KMS-11 (cell line): ENCODE measurements around the gene THUMPD1.

ENCODE experiments used
- H2AFZ ChIP-seq: fragments of 200-600 bp; sonication (generic); 2 replicates; pipeline ENCODE4 v1.6.1; 2016; ENCODE audit warnings: antibody characterized with exemption, mixed run types, low read depth
- H3K27ac ChIP-seq: fragments of 200-600 bp; sonication (generic); 2 replicates; pipeline ENCODE4 v1.6.1; 2016; ENCODE audit warnings: mild to moderate bottlenecking, mixed run types
- H3K27me3 ChIP-seq: fragments of 200-600 bp; sonication (generic); 2 replicates; pipeline ENCODE4 v1.6.1; 2017; ENCODE audit warnings: mild to moderate bottlenecking, low read depth, mixed run types, moderate library complexity; ENCODE audit not compliant: insufficient read depth
- H3K36me3 ChIP-seq: fragments of 200-600 bp; sonication (generic); 2 replicates; pipeline ENCODE4 v1.6.1; 2017; ENCODE audit warnings: mild to moderate bottlenecking, mixed run types; ENCODE audit not compliant: insufficient read depth
- H3K4me1 ChIP-seq: fragments of 200-600 bp; sonication (generic); 2 replicates; pipeline ENCODE4 v1.6.1; 2016; ENCODE audit warnings: mild to moderate bottlenecking, low read depth, mixed run types; ENCODE audit not compliant: poor library complexity, severe bottlenecking
- H3K4me2 ChIP-seq: fragments of 200-600 bp; sonication (generic); 2 replicates; pipeline ENCODE4 v1.7.0; 2016; ENCODE audit warnings: mild to moderate bottlenecking, mixed run types
- H3K4me3 ChIP-seq: fragments of 200-600 bp; sonication (generic); IDR thresholded peaks from 2 replicates; pipeline ENCODE4 v1.6.1; 2017; ENCODE audit warnings: low read depth, low read length, mixed read lengths; ENCODE audit not compliant: insufficient read depth
- H3K79me2 ChIP-seq: fragments of 200-600 bp; sonication (generic); 2 replicates; pipeline ENCODE4 v1.6.1; 2016; ENCODE audit warnings: low read depth, mixed run types; ENCODE audit not compliant: insufficient read depth
- H3K9ac ChIP-seq: fragments of 200-600 bp; sonication (generic); 2 replicates; pipeline ENCODE4 v1.6.1; 2016; ENCODE audit warnings: mild to moderate bottlenecking, mixed run types
- H4K20me1 ChIP-seq: fragments of 200-600 bp; sonication (generic); 2 replicates; pipeline ENCODE4 v1.6.1; 2016; ENCODE audit warnings: mild to moderate bottlenecking, mixed run types; ENCODE audit not compliant: insufficient read depth
- TF ChIP-seq, protein P1 (sequence below): fragments of 200-600 bp; sonication (generic); conservative IDR thresholded peaks from 2 replicates; pipeline ENCODE4 v1.6.1; 2017; ENCODE audit warnings: low read depth, mild to moderate bottlenecking, antibody characterized with exemption, low read length, moderate library complexity, mixed read lengths

The THUMPD1 gene, protein sequence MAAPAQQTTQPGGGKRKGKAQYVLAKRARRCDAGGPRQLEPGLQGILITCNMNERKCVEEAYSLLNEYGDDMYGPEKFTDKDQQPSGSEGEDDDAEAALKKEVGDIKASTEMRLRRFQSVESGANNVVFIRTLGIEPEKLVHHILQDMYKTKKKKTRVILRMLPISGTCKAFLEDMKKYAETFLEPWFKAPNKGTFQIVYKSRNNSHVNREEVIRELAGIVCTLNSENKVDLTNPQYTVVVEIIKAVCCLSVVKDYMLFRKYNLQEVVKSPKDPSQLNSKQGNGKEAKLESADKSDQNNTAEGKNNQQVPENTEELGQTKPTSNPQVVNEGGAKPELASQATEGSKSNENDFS

DNA sequence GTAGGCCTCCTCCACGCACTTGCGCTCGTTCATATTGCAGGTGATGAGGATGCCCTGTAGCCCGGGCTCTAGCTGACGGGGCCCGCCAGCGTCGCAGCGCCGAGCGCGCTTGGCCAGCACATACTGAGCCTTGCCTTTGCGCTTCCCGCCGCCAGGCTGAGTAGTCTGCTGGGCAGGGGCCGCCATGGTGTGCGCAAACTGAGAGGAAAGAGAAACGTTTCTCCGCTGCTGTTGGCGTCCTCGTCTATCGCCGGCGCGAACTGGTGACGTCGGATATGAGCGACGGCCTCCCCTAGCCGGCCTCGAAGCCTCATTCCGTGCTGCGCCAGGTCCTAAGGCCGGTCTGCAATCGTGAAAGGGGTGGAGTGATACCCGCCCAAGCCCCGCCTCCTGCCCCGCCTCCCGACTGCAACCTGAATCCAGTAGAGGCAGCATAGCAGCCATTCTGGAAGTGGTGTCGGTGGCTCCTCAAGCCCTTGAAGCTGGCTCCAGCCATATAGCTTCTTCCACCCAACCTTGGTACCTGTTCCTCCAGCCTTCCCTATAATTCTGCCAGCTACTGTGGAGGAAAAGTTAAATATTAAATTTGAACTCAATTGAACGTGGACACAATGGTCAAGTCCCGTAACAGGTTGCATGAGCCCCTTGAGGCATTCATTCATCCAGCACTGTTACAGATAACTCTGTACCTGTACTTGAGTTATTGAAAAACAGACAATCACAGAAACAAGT is at the start of gene THUMPD1:
TSS of gene THUMPD1 (minus strand) at position 265 of the 732 bp plus-strand sequence. CDS start at position 186, 79 bp downstream.
- peak within 1 kb of the TSS; percentile 89; the same call in 1 of the 2 replicates for H2AFZ ChIP-seq
- H3K27me3 ChIP-seq = no peaks in the 10 kb centered on the region
- peaks cover 25% of the 10 kb centered on the region for H3K4me1 ChIP-seq
- peaks cover 35% of the 10 kb centered on the region for H3K79me2 ChIP-seq
- H4K20me1 ChIP-seq = peaks cover 10% of the 10 kb centered on the region
- peak within 1 kb of the TSS; percentile 85 for H3K4me2 ChIP-seq
- H3K4me3 ChIP-seq = no peak within 1 kb of the TSS
- peak within 1 kb of the TSS; percentile 85 for H3K27ac ChIP-seq
- TF ChIP-seq, protein P1, sequence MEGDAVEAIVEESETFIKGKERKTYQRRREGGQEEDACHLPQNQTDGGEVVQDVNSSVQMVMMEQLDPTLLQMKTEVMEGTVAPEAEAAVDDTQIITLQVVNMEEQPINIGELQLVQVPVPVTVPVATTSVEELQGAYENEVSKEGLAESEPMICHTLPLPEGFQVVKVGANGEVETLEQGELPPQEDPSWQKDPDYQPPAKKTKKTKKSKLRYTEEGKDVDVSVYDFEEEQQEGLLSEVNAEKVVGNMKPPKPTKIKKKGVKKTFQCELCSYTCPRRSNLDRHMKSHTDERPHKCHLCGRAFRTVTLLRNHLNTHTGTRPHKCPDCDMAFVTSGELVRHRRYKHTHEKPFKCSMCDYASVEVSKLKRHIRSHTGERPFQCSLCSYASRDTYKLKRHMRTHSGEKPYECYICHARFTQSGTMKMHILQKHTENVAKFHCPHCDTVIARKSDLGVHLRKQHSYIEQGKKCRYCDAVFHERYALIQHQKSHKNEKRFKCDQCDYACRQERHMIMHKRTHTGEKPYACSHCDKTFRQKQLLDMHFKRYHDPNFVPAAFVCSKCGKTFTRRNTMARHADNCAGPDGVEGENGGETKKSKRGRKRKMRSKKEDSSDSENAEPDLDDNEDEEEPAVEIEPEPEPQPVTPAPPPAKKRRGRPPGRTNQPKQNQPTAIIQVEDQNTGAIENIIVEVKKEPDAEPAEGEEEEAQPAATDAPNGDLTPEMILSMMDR = no peak
- H3K9ac ChIP-seq = peak within 1 kb of the TSS; percentile 83
- peaks cover 13% of the 10 kb centered on the region for H3K36me3 ChIP-seq

DNA sequence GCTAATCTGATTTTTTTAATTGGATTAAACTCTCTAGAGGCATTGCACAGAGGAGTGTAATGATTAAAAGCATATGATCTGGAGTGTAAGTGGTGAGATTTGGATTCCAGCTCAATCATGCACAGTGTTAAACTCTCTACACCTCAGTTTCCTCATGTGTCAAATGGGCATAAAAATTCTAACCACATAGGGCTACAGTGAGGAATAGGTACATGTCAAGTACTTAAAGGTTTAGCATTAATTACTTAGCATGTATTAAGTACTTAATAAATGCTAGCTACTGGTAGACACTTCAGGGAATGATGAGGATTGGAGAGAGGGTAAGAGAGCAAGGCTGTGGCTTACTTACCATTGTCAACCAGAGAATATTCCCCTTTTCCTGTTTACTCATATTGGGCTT is 47.5 kb upstream of the THUMPD1 start:
- Histone ChIP-seq H2AFZ (no peak overlapping the region), H3K4me2 (no peak overlapping the region), H3K27ac (no peak overlapping the region), H3K9ac (no peak overlapping the region), H3K79me2 (no peaks in the 10 kb centered on the region), H3K36me3 (no peaks in the 10 kb centered on the region), H3K4me1 (no peaks in the 10 kb centered on the region), H3K27me3 (no peaks in the 10 kb centered on the region), H4K20me1 (no peaks in the 10 kb centered on the region), H3K4me3 (no peak overlapping the region)
- TF ChIP-seq, protein P1 = no peak

DNA sequence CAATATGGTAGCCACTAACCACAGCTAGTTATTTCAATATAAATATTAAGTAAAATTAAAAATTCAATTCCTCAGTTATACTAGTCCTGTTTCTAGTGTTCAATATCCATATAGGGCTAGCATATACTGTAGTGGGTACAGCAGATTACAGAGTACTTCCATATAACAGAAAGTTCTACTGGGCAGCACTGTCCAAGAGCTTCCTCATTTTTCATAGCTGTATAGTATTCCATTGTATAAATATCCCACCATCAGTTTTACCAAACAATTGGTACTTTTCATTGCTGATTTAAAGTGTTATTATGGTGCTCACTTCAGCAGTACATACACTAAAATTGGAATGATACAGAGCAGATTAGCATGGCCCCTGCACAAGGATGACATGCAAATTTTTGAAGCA is 42.6 kb upstream of the THUMPD1 start:
- no peaks in the 10 kb centered on the region for H3K27me3 ChIP-seq
- no peak overlapping the region for H3K9ac ChIP-seq
- H3K4me2 ChIP-seq = no peak overlapping the region
- H4K20me1 ChIP-seq = no peaks in the 10 kb centered on the region
- no peaks in the 10 kb centered on the region for H3K4me1 ChIP-seq
- TF ChIP-seq, protein P1 = no peak
- H3K4me3 ChIP-seq = no peak overlapping the region
- no peaks in the 10 kb centered on the region for H3K79me2 ChIP-seq
- no peak overlapping the region for H3K27ac ChIP-seq
- no peak overlapping the region for H2AFZ ChIP-seq
- H3K36me3 ChIP-seq = no peaks in the 10 kb centered on the region

DNA sequence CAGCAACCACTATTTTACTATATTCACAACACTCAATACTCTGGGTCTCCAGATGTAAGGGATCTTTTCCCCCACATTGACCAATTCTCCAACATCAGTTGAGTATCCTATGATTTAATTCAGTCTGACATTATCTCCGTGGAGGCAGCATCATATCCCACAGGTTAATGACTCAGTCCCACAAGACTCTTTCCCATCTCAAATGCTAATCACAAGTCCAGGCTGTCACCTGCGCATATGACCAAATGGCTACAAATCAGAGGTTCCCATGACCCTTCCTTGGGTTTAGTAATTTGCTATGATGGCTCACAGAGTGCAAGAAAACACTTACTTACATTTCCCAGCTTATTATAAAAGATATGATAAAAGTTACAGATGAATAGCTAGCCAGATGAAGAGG is 40.9 kb upstream of the THUMPD1 start:
- no peaks in the 10 kb centered on the region for H4K20me1 ChIP-seq
- no peaks in the 10 kb centered on the region for H3K79me2 ChIP-seq
- H3K27ac ChIP-seq = no peak overlapping the region
- TF ChIP-seq, protein P1 = no peak
- H3K4me2 ChIP-seq = no peak overlapping the region
- H2AFZ ChIP-seq = no peak overlapping the region
- no peaks in the 10 kb centered on the region for H3K27me3 ChIP-seq
- no peak overlapping the region for H3K9ac ChIP-seq
- H3K36me3 ChIP-seq = no peaks in the 10 kb centered on the region
- H3K4me1 ChIP-seq = no peaks in the 10 kb centered on the region
- H3K4me3 ChIP-seq = no peak overlapping the region
